NCI-H748 (cell line): Measurements from ENCODE around the gene CASP10.

Source experiments
- DNase-seq: peaks from one replicate; lab custom pipeline; 2025; ENCODE audit not compliant: unreplicated experiment; lab: John Stamatoyannopoulos, UW

CASP10 gene

GRCh38 chr2:201196003-201196402 is 13.1 kb downstream of the CASP10 start:
- DNase-seq: no peak

DNA sequence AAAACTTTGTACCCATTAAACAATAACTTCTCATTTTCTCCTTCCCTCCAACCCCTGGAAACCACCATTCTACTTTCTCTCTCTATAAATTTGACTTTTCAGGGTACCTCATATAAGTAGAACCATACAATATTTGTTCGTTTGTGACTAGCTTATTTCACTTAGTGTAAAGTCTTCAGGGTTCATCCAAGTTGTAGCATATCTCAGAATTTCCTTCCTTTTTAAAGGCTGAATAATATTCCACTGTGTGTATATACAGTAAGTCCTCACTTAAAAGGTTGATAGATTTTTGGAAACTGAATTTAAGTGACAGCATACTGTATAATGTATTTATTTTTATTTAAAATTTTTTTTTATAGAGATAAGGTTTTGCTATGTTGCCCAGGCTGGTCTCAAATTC is 13.9 kb downstream of the CASP10 start:
- DNase-seq: no peak

DNA sequence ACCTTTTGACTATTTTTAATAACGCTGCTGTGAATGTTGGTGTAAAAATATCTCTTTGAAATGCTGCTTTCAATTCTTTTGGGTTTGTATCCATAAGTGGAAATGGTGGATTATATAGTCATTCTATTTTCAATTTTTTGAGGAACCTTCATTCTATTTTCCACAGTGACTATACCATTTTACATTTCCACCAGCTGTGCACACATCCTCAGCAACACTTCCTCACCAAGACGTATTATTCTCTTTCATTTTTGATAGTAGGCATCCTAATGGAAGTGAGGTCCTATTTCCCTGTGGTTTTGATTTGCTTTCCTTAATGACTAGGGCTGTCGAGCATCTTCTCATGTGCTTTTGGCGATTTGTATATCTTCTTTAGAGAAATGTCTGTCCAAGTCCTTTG is 14.8 kb downstream of the CASP10 start:
- DNase-seq: no peak

GRCh38 chr2:201199847-201200246 is 16.9 kb downstream of the CASP10 start:
- DNase-seq: no peak

DNA sequence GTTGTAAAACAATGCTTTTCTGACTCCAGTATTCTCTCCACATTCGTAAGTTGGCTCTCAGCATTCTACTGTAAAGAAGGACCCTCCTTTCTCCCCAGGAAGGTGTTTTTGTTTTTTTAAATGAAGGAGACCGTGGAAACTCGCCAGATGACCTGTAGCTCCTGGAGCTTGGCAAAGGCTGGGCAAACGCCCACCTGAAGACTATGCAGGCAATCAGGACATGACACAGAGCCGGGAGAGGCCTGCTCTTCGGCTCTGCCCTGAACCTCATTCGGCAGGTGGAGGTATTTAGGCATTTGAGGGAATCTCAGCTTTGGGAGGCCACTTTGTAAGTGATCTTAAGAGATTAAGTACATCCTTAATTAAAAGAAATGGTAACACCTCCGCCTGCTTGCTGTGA is 17.4 kb downstream of the CASP10 start:
- DNase-seq: no peak

GRCh38 chr2:201201371-201201770 is 18.4 kb downstream of the CASP10 start:
- DNase-seq: no peak

- no peak for DNase-seq
Observed at GRCh38 chr2:201203916-201204654, 21.1 kb downstream of the CASP10 start.

GRCh38 chr2:201204655-201205514 is 21.9 kb downstream of the CASP10 start:
- no peak for DNase-seq

- no peak for DNase-seq
Observed at GRCh38 chr2:201205515-201205849, 22.5 kb downstream of the CASP10 start.

- DNase-seq: no peak
Observed at GRCh38 chr2:201208563-201209252, 25.8 kb downstream of the CASP10 start.

GRCh38 chr2:201215963-201216362 is 33.0 kb downstream of the CASP10 start:
- DNase-seq: no peak

- no peak for DNase-seq
Observed at GRCh38 chr2:201216918-201217317, 34.0 kb downstream of the CASP10 start.

DNA sequence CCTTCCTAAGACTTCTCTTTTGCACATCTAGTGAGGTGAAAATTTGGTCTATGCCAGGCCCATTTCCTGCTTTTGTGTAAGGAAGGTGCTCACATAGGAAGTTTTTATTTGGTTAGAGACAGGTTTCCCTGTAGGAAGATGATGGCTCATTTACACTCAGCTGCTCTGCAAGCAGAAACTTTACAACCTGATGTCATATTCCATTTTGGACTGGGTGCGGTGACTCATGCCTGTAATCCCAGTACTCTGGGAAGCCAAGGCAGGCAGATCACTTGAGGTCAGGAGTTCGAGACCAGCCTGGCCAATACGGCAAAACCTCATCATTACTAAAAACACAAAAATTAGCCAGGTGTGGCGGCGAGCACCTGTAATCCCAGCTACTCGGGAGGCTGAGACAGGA is 35.8 kb downstream of the CASP10 start:
- no peak for DNase-seq

DNA sequence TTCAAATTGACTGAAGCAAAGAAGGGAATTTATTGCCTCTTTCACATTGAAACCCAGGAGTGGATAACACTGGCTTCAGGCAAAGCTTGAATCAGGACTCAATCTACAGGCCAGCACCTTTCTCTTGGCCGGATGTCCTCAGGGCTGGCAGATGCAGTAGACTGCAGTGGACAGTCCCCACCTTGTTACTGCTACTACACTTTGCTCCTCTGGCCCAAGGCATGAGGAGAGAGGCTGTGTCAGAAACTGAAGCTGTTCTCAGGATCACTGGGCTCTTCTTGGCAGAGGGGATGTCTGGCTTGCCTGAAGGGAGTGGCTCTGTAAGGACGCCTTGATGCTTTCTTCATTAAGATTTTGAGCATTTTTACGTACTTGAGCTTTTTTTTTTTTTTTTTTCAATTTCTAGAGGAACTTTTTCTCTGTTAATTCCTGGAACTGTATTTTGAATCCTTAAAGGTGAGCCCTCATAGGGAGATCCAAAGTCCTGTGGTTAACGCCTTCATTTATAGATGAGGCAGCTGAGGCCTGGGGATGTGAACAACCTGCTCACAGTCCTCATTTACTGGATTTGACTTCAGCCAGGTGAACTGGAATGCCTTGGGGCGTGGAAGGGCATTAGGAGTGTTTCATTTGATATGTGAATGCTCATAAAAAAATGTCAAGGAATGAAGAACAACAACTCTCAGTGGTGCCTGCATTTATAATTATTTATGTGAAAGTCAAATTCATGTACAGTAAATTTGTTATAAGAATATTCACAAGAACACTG is 36.6 kb downstream of the CASP10 start:
- no peak for DNase-seq

GRCh38 chr2:201220102-201220570 is 37.2 kb downstream of the CASP10 start:
- DNase-seq: peak; percentile 56

- DNase-seq: no peak
Observed at GRCh38 chr2:201223089-201224073, 40.4 kb downstream of the CASP10 start.

GRCh38 chr2:201228271-201228911 is 45.5 kb downstream of the CASP10 start:
- DNase-seq: no peak

- no peak for DNase-seq
Observed at GRCh38 chr2:201228912-201229290, 46.0 kb downstream of the CASP10 start.

DNA sequence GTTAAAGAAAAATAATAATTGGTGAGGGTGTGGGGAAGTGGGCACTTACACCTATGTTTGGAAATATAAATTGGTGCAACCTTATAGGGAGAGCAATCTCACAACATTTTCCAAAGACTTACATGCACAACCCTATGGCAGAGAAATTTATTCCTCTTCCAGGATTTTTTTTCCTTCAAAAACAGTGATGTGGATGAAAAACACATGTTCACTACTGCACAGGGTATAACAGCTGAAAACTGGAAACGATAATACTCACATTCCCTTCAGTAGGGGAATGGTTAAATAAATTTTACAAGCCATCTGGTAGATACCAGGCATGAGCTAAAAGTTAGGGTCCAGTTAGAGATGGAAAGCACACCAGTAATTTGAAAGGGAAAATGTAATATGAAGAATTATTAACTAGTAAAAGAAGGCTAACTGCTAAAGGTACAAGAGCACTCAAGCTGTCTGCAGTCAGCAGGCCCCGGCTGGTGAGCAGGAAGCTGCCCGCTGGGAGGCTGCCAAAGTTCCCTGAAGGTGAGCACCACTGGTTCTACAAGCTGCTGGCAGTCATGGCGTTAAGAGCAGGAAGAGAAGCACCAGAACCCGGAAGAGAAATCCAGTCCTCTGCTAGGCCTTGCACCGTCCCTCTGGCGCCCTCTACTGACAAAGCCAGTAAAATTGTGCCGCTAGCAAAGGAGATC is 49.0 kb downstream of the CASP10 start:
- DNase-seq: peak; percentile 91
